Spleen (tissue), 11 donors: ENCODE results near the gene PPA2. TPM values are rescaled to one million over a fixed set of nuclear protein-coding genes. Genes with fewer than 3 reads are reported as not detected.

Source experiments
- DNase-seq: peaks from one replicate; pipeline ENCODE4 v3.0.0-alpha.2; 2020
- H3K27ac ChIP-seq, 8 donors: fragments of 200-600 bp; sonication (generic) in 7 of 8; 1 replicate in 4 of 8; 2 replicates in 4 of 8; pipeline versions ENCODE4 v1.5.0 to v1.8.0; 2016 to 2021; ENCODE audit warnings: inconsistent platforms in 4 of 8, mild to moderate bottlenecking in 4 of 8, moderate library complexity in 1 of 8
- H3K27me3 ChIP-seq, 7 donors: fragments of 200-600 bp; sonication (generic) in 6 of 7; replicated peaks in 1 of 7; 1 replicate in 4 of 7; 2 replicates in 3 of 7; pipeline versions ENCODE4 v1.5.0 to v1.8.0; 2016 to 2021; ENCODE audit warnings: inconsistent platforms in 3 of 7, mild to moderate bottlenecking in 1 of 7
- H3K36me3 ChIP-seq, 6 donors: fragments of 200-600 bp; sonication (generic) in 5 of 6; 1 replicate in 4 of 6; 2 replicates in 2 of 6; pipeline versions ENCODE4 v1.5.0 to v1.8.0; 2016 to 2021; ENCODE audit warnings: inconsistent platforms in 2 of 6
- H3K4me1 ChIP-seq, 6 donors: fragments of 200-600 bp; sonication (generic) in 5 of 6; 1 replicate in 3 of 6; 2 replicates in 3 of 6; pipeline versions ENCODE4 v1.5.0 to v1.8.0; 2016 to 2021; ENCODE audit warnings: inconsistent platforms in 3 of 6
- H3K4me3 ChIP-seq, 8 donors: fragments of 200-600 bp; sonication (generic) in 7 of 8; 1 replicate in 4 of 8; 2 replicates in 4 of 8; pipeline versions ENCODE4 v1.5.0 to v1.8.0; 2016 to 2021; ENCODE audit warnings: inconsistent platforms in 4 of 8, mild to moderate bottlenecking in 4 of 8, moderate library complexity in 2 of 8
- H3K9me3 ChIP-seq, 8 donors: fragments of 200-600 bp; sonication (generic) in 7 of 8; 1 replicate in 4 of 8; 2 replicates in 4 of 8; pipeline versions ENCODE4 v1.5.0 to v1.8.0; 2016 to 2021; ENCODE audit warnings: inconsistent platforms in 4 of 8
- POLR2A ChIP-seq, 3 donors: fragments of 450-650 bp; IDR thresholded peaks; one replicate each; pipeline ENCODE4 v1.5.1; 2017; ENCODE audit warnings: antibody characterized with exemption in 3 of 3, mild to moderate bottlenecking in 1 of 3
- POLR2AphosphoS5 ChIP-seq, 3 donors: sonication (generic); formaldehyde crosslinking; IDR thresholded peaks; one replicate each; pipeline ENCODE4 v1.5.1; 2017; ENCODE audit warnings: antibody characterized with exemption in 3 of 3
- WGBS, 5 donors: extraction: QIAGEN DNeasy Blood & Tissue Kit in 3 of 5; methylation state at CpG; one replicate each; pipeline versions ENCODE4 v1.1.5 to v1.1.7; 2013 to 2018; 5-methylcytosine and 5-hydroxymethylcytosine counted together
- intact Hi-C: fragments of 100-400 bp; cut with DNase I; formaldehyde crosslinking; loops from one replicate; pipeline ENCODE4 v1.15.0; 2023; ENCODE audit warnings: low total_unique reads
- polyA plus RNA-seq, 3 donors: library from polyadenylated mRNA; stranded (reverse); fragments of 200-250 nt; gene quantifications; one replicate each; pipeline ENCODE4 v1.2.1, GENCODE V29; 2013
- total RNA-seq, 7 donors: library from RNA; depleted of rRNA in 3 of 7; stranded (reverse); fragments of >200 nt in 3 of 7; fragmentation: NEBNext Ultra II Directional in 4 of 7; extraction: Animal tissue kit (Norgen Biotek cat#: 25700) in 4 of 7; gene quantifications; one replicate each; pipeline versions ENCODE4 v1.1.0 to v1.2.1, GENCODE V29; 2016 to 2021
- TF ChIP-seq, protein P1 (sequence below), 11 experiments: fragments of 200-600 bp in 7 of 11; fragments of 450-650 bp in 4 of 11; sonication (generic) in 4 of 11; IDR thresholded peaks in 8 of 11; conservative IDR thresholded peaks in 3 of 11; 1 replicate in 7 of 11; 2 replicates in 4 of 11; pipeline versions ENCODE4 v1.4.0 to v1.8.0; 2016 to 2021; ENCODE audit warnings: antibody characterized with exemption in 11 of 11, inconsistent platforms in 4 of 11, mild to moderate bottlenecking in 1 of 11
- donor health status: healthy with polysubstance abuse.
- donor health status: DM: no; HTN: no; CAD: no; lungs with moderate emphysema.
- donor health status: DM: no; HTN: no; CAD: no.
- donor health status: Bipolar disorder and iron deficiency.
- donor health status: healthy.
- donor health status: DM: no; HTN: no; CAD: no.
- donor health status: DM: yes; HTN: yes; CAD: no.

PPA2 gene
- total and polyA plus RNA-seq, 10 donors = 45.2 to 113 (median 67.9) TPM

DNA sequence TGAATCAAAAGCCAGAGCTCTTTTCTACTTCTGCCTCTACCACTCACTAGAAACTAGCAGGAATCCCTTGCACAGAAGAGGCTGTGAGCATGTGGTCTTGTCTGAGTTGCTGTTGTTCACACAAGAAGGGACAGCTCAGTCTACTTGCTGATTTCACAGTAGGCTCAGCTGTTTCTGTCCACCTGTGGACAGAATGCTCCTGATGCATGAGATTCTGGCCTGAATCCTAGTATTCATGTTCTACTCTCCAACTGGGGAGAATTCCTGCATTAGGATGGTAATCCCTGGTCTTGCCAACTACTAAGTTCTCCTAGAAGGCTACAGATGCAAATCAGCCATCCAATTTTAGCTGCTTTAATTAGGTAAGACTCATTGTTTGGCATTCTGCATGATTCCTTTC lies 112.8 kb downstream of the PPA2 start:
- Histone ChIP-seq H3K4me1 (no peaks in the 10 kb centered on the region), H3K36me3 (peaks cover 0 to 29% (median 8%) of the 10 kb centered on the region in 6 donors), H3K27ac (no peak overlapping the region), H3K9me3 (peaks cover 0 to 18% (median 7%) of the 10 kb centered on the region in 8 donors), H3K4me3 (no peak overlapping the region), H3K27me3 (no peaks in the 10 kb centered on the region)
- intact Hi-C loops = no loop called here
- no peak for TF ChIP-seq POLR2A (IDR thresholded peaks at IDR 0.05)
- TF ChIP-seq, protein P1, sequence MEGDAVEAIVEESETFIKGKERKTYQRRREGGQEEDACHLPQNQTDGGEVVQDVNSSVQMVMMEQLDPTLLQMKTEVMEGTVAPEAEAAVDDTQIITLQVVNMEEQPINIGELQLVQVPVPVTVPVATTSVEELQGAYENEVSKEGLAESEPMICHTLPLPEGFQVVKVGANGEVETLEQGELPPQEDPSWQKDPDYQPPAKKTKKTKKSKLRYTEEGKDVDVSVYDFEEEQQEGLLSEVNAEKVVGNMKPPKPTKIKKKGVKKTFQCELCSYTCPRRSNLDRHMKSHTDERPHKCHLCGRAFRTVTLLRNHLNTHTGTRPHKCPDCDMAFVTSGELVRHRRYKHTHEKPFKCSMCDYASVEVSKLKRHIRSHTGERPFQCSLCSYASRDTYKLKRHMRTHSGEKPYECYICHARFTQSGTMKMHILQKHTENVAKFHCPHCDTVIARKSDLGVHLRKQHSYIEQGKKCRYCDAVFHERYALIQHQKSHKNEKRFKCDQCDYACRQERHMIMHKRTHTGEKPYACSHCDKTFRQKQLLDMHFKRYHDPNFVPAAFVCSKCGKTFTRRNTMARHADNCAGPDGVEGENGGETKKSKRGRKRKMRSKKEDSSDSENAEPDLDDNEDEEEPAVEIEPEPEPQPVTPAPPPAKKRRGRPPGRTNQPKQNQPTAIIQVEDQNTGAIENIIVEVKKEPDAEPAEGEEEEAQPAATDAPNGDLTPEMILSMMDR (IDR thresholded peaks at IDR 0.05 in 8 of 11, conservative IDR thresholded peaks at IDR 0.05 in 3 of 11) = no peak
- TF ChIP-seq POLR2AphosphoS5 (IDR thresholded peaks at IDR 0.05) = no peak
- DNase-seq = no peak

DNA sequence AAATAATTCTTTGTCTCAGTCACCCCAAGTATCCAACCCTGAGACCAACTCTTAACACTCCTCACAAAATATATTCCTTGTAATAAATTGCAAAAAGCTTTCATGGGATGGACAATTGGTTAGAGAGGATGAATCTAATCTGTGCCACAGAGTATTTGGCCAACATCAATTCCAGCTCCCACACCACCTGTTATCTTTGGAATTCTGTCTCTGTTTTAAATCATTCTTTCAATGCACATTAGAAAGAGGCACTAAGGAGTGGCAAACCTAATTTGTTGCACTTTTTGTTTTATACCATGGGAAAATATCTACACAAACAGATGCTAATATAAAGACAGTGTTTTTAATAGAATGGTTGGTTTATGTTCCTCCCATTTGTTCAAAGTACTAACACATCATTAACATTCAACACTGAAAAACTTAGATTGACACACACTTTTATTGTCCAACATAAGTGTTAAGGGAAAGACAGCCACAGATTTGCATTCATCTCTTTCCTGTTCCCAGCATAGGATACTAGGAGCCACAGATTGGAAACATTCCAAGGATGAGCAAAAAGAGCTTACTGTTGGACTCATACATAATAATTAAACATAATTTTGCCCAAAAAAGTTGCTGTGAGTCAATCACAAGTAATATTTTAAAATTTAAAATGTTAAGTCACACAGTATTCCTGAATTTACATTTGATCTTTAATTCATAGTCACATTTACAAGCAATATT lies 116.4 kb downstream of the PPA2 start:
- Histone ChIP-seq H3K27ac (no peak overlapping the region), H3K4me1 (no peaks in the 10 kb centered on the region), H3K4me3 (no peak overlapping the region), H3K9me3 (peaks cover 0 to 4% (median 0%) of the 10 kb centered on the region in 8 donors), H3K36me3 (peaks cover 0 to 15% (median 6%) of the 10 kb centered on the region in 6 donors), H3K27me3 (no peaks in the 10 kb centered on the region)
- no peak for TF ChIP-seq POLR2A (IDR thresholded peaks at IDR 0.05)
- no peak for TF ChIP-seq POLR2AphosphoS5 (IDR thresholded peaks at IDR 0.05)
- TF ChIP-seq, protein P1 (IDR thresholded peaks at IDR 0.05 in 8 of 11, conservative IDR thresholded peaks at IDR 0.05 in 3 of 11) = no peak
- intact Hi-C loops = no loop called here
- DNase-seq = no peak

DNA sequence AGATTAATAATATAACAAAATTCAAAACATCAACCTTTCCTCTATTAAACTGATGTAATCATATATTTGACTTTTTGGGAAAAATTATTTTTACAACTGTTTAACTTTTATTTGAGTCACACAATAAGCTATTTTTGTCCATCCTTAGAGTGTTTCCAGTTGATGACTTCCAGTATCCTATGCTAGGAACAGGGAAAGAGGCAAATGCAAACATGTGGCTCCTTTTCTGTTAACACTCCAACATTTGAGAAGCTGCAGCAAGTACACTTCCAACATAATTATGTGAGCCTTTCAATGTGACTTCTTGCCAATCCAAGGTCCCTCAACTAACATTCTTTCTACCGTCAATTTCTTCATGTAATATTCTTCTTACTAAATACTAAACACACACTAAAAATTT lies 117.7 kb downstream of the PPA2 start:
- Histone ChIP-seq H3K4me3 (no peak overlapping the region), H3K9me3 (peaks cover 0 to 4% (median 0%) of the 10 kb centered on the region in 8 donors), H3K27me3 (no peaks in the 10 kb centered on the region), H3K4me1 (peaks cover 0 to under 1% (median 0%) of the 10 kb centered on the region in 6 donors), H3K36me3 (peaks cover 0 to 15% (median 6%) of the 10 kb centered on the region in 6 donors), H3K27ac (no peak overlapping the region)
- no peak for TF ChIP-seq POLR2A (IDR thresholded peaks at IDR 0.05)
- TF ChIP-seq POLR2AphosphoS5 (IDR thresholded peaks at IDR 0.05) = no peak
- TF ChIP-seq, protein P1 (IDR thresholded peaks at IDR 0.05 in 8 of 11, conservative IDR thresholded peaks at IDR 0.05 in 3 of 11) = no peak
- 91 to 94% (median 93%) methylated on average over 1 of the region's 1 CpG for WGBS, 5 donors
- intact Hi-C loops = no loop called here
- no peak for DNase-seq

DNA sequence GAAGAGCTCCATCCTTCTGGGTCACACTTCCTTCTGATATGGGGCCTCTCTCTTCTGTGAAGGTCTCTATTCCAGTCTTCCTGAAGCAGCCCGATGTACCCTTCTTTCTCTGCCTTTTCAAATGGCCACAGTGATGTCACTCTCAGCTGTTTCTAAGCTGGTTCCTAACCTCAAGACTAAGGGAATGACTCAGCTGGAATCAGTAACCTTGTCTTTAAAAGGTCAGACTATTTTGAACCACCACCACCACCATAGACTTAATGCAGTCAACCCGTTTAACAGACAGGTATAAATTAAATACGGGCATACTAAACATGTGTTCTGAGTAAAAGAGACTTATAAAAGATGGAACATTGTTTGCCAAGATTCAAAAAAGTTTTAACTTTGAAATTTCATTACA lies 121.0 kb downstream of the PPA2 start:
- no peak for TF ChIP-seq POLR2AphosphoS5 (IDR thresholded peaks at IDR 0.05)
- no peak for TF ChIP-seq POLR2A (IDR thresholded peaks at IDR 0.05)
- TF ChIP-seq, protein P1 (IDR thresholded peaks at IDR 0.05 in 8 of 11, conservative IDR thresholded peaks at IDR 0.05 in 3 of 11) = no peak
- no peak overlapping the region for H3K27ac ChIP-seq
- no peaks in the 10 kb centered on the region for H3K36me3 ChIP-seq
- WGBS, 5 donors = 66 to 78% (median 77%) methylated on average over 3 of the region's 3 CpGs
- no peak overlapping the region for H3K4me3 ChIP-seq
- H3K4me1 ChIP-seq = peaks cover 0 to 4% (median 0%) of the 10 kb centered on the region in 6 donors
- DNase-seq = no peak
- H3K27me3 ChIP-seq = no peaks in the 10 kb centered on the region
- no peaks in the 10 kb centered on the region for H3K9me3 ChIP-seq
- intact Hi-C loops = no loop called here
